ENCODE results near the gene IGF2.
"Not testable (repeated sequence)": the region's sequence is repeated elsewhere in the genome, so short reads cannot be mapped to it uniquely, and the experiment has no call there.

IGF2 gene

GRCh38 chr11:2136209-2136951 is 2.8 kb downstream of the IGF2 start:
- no peak for DNase-seq (ENCODE audit: low read depth)

DNA sequence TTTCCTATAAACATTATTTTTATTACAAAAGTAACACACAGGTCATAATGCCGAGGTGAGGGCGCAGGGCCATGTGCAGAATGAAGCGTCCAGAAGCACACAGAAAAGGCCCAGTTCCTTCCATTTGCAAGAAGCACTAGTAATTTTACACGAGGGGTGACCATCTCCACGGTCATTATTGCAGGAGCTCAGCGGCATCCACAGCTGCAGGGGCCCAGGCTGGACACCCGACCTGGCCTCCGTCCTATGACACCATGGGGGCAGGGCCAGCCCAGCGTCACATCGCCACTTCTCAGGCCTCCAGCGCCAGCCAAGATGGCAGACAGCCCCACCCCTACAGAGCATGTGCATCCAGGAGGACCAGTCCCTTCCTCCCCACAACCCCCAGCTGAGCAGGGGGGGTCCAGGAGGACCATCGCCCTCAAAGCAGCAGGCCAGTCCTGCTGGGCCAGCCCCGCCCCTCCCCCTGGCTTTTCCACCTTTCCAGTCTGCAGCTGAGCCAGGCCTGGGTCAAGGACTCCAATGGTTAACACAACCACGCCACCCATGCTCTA is 3.5 kb downstream of the IGF2 start:
- DNase-seq (ENCODE audit: low read depth): no peak

DNA sequence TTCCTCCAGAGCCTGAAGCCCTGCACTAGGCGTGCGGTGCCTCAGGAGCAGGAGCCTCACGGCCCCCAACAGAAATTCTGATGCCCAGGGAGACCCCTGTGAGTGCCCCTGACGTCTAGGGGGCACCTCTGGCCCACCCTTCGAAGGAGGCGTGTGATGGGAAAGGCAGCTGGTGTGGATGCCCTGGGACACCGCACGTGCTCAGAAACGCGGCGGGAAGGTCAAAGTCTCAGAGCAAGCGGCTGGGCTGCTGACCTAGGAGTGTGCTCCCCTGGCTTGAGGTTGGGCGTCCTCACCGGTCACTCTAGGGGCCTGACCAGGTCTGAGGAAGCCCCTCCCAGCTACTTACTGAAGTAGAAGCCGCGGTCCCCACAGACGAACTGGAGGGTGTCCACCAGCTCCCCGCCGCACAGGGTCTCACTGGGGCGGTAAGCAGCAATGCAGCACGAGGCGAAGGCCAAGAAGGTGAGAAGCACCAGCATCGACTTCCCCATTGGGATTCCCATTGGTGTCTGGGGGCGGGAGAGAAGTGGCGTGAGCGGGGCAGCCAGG is 4.1 kb downstream of the IGF2 start:
- no peak for DNase-seq (ENCODE audit: low read depth)

- DNase-seq (ENCODE audit: low read depth): no peak
These were observed 4.9 kb downstream of the IGF2 start for GRCh38 chr11:2134022-2135010.

DNA sequence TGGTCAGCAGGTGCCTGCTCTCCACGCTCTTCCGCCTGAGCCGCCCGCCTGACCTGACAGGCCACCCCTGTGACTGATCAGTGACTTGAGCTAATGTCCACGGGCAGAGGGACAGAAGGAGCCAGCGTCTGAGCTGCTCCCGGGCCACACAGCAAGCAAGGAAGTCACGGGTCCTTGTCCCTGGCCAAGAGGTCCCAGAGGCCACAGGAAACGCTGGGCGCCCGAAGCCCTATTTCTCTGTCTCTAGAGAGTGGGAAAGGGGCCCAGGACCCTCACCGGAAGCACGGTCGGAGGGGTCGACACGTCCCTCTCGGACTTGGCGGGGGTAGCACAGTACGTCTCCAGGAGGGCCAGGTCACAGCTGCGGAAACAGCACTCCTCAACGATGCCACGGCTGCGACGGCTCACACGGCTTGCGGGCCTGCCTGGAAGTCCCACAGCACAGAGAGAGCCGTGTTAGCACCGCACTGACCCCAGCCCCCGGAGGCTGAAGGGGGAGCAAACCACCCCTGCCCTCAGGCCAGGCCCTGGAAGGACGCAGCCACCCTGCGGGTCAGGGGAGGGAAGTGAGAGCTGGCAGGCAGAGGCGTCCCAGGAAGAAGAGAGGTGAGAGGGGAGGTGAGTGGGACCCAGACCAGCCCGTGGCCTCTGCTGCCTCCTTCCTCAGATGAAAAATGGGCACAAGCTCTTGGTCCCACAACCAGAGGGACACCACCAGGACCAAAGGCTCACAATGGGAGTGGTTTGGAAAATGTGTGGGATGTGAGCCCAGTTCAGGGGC is 5.8 kb downstream of the IGF2 start:
- DNase-seq (ENCODE audit: low read depth): no peak

DNA sequence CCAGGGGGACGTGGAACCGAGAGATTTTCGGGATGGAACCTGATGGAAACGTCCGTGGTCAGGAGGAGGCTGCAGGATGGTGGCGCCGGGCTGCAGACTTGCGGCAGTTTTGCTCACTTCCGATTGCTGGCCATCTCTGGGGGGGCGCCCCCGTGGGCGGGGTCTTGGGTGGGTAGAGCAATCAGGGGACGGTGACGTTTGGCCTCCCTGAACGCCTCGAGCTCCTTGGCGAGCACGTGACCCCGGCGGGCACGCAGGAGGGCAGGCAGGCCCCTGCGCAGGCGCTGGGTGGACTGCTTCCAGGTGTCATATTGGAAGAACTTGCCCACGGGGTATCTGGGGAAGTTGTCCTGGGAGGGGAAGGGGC is 6.3 kb downstream of the IGF2 start:
- no peak for DNase-seq (ENCODE audit: low read depth)

DNA sequence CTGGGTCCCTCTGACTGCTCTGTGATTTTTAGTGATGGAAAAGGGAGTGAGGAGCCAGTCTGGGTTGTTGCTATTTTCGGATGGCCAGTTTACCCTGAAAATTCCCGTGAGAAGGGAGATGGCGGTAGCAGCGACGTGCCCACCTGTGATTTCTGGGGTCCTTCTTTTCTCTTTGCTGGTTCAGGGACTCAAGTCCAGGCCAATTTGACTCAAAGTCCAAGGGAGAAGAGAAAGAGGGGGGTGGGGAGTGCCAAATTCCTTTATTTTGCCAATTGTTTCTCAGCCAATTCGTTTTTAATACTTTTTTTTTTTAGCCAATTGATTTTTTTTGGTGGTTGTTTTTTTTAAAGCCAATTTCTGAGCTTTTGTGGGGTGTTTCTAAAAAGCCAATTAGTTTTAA is 6.9 kb downstream of the IGF2 start:
- DNase-seq (ENCODE audit: low read depth): no peak

DNA sequence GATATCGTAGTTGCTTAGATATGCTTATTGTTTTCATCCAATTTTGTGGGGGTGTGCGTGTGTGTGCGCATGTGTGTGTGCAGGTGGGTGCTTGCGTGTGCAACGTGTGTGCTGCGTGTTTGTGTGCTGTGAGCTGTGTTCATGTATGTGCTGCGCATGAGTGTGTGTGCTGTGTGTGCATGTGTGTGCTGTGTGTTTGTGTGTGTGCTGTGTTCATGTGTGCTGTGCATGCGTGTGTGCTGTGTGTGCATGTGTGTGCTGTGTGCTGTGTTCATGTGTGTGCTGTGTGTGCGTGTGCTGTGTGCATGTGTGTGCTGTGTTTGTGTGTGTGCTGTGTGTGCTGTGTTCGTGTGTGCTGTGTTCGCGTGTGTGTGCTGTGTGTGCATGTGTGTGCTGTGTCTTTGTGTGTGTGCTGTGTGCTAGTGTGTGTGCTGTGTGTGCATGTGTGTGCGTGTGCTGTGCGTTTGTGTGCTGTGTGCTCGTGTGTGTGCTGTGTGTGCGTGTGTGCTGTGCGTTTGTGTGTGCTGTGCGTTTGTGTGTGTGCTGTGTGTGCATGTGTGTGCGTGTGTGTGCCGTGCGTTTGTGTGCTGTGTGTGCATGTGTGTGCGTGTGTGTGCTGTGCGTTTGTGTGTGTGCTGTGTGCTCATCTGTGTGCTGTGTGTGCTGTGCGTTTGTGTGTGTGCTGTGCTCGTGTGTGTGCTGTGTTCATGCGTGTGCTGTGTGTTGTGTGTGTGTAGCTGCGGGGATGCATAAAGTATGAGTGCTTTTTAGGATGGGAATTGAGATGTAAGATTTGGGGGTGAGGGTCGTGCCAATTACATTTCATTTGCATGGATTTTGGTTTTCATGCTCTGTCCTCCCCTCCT is 7.6 kb downstream of the IGF2 start:
- DNase-seq (ENCODE audit: low read depth): no peak

DNA sequence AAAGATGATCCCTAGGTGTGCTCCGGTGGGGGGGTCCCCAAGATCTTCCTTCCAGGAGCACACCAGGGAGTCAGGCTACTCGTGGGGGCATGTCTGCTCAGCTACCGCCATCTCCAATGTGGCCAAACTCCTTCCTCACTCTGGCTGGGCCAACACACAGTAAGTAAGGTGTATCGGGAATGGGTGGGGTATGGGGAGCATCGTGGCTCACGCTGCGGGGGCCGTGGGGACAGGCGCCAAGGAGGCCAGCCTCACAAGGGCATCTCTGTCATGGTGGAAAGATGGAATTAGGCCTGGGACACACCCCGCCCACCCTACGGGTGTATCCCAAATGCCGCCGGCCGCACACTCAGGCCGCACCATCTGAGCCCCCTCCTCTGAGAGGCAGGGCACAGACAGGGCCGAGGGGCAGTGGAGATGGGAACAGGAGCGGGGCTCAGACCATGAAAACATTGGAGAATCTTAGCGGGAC is 8.3 kb downstream of the IGF2 start:
- DNase-seq (ENCODE audit: low read depth): no peak

DNA sequence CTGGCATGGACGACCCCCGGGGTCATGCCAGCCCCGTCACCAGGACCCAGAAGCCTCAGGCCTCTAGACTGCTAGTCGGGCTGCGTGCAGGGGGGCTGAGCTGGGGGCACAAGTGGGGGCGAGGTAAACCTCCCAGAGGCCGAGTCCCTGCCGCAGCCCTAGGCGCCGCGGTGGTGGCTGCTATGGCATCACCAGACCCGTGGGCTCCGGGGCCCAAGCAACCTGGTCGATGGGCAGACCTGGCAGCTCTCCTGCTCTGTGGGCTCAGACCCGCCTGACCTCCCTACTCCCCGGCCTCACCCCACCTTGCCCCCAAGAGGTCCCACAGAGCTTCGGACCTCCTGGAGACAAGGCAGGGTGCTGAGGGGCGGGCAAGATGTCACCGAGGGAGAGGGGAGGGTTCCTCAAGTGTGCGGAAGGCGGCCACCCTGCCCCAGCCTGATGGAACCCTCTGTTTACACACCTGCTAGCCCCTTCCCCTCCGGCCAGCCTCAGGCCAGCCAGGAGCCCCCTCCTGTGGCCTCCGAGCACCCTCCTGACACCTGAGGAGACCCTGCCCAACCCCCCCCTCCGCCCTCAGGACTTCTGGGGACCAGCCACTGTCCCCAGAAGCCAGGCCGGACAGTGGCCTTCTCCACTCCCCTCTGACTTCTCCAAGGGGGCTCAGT is 9.4 kb downstream of the IGF2 start:
- DNase-seq (ENCODE audit: low read depth): no peak

- no peak for DNase-seq (ENCODE audit: low read depth)
These were observed 9.9 kb downstream of the IGF2 start for GRCh38 chr11:2129308-2129698.

DNA sequence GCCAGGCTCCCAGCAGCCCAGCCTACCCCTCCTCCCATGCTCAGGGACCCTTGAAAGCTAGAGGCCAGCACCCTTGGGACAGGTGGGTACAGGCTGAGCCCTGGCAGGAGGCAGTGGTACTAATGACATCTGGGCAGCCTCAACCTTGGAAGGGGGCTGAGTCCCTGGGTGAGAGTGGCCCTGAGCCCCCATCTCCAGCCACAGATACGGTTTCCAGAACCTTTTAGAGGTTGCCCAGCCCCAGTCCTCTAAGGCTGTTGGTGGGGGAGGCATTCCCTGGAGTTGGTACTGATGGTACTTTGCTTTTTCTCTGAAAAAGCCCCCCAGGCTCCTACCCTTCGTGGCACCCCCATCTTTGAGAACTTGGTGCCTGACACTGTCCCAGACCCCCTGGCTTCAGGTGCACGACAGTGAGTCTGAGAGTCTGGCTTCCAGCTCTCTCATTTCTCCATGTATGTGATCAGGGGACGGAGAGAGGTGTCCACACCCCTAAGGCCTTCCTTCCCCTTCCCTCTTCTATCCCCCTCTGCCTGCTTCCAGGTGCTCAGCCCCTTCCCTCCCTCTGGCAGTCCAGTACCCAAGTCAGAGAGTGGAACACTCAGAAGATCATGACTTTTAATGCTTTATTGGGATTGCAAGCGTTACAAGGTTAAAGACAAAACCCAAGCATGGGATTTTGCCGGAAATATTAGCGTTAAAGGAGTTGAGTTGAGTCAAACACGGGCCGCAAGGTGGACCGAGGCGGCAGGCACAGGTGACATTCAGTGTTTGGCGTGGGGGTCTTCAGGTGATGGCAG is 10.5 kb downstream of the IGF2 start:
- DNase-seq (ENCODE audit: low read depth): no peak

DNA sequence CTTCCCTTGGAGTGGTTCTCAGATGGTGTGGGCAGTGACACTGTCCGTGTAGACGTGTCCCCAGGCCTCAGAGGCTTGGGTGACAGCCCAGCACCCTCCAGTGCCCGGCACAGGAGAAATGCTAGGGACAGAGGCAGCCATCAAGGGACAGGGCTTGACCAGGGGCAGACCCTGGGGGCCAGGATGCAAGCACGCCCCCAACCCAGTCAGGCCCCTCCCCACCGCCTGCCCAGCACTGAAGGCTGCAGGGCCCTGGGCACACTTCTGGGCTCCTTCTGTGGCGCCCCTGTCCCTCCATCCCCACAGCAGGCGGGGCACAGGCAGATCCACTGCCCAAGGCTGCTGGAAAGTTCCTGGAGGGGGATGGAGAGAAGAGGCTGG is 11.1 kb downstream of the IGF2 start:
- no peak for DNase-seq (ENCODE audit: low read depth)

DNA sequence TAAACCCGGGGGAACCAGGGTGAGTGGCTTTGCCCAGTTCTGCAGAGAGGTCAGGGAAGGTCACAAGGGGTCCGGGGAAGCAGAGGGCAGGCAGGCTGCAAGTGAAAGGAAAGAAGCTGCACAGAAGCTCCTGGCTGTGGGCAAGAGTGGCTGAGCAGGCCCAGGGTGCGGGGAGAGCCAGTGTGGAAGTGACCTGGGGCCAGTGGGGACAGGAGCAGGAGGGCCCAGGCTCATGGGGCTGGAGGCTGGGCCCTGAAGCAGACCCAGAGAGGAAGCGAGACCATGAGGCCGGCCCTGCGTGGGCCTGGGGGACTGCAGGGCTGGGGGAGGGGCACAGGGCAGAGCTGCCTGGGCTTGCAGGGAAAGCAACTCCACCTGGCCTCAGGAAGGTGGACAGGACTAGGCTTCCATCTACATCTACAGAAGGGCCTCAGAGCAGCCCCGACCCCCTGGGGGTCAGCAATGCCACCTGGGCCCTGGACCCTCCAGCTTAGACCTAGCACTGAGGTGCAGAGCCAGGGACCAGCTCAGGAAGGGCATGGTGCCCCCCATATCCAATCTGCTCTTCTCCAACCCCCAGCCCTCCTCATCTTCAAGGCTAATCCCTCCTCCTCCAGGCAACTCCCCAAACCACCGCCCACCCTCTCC is 11.6 kb downstream of the IGF2 start:
- no peak for DNase-seq (ENCODE audit: low read depth)

DNA sequence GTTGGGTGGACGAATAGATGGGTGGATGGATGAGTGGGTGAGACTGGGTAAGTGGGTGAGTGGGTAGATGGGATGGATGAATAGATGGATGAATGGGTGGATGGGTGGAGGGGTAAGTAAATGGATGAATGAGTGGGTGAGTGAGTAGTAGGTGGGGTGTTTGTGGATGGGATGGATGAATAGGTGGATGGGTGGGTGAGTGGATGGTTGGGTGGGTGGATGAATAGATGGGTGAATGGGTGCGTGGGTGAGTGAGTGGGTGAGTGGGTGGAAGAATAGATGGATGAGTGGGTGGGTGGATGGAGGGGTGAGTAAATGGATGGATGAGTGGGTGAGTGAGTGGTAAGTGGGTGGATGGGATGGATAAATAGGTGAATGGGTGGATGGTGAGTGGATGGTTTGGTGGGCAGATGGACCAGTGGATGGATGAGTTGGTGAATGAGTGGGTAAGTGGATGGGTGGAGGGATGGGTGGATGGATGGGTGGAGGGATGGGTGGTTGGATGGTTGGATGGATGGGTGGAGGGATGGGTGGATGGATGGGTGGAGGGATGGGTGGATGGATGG is 12.6 kb downstream of the IGF2 start:
- no peak for DNase-seq (ENCODE audit: low read depth)

DNA sequence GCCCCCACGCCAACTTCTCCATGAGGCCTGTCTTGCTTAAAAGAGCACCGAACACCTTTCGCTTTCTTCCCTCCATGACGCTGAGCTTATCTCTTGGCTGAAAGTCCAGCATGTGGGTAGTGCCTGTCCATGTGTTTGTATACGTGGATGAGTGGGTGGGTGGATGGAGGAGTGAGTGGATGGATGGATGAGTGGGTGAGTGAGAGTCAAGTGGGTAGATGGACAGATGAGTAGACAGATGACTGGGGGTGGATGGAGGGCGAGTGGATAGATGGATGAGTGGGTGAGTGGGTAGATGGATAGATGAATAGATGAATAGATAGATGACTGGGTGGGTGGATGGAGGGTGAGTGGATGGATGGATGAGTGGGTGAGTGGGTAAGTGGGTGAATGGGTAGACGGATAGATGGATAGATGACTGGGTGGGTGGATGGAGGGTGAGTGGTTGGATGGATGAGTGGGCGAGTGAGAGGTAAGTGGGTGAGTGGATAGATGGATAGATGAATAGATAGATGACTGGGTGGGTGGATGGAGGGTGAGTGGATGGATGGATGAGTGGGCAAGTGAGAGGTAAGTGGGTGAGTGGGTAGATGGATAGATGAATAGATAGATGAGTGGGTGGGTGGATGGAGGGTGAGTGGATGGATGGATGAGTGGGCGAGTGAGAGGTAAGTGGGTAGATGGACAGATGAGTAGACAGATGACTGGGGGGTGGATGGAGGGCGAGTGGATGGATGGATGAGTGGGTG is 14.3 kb downstream of the IGF2 start:
- DNase-seq (ENCODE audit: low read depth): not testable (repeated sequence)

DNA sequence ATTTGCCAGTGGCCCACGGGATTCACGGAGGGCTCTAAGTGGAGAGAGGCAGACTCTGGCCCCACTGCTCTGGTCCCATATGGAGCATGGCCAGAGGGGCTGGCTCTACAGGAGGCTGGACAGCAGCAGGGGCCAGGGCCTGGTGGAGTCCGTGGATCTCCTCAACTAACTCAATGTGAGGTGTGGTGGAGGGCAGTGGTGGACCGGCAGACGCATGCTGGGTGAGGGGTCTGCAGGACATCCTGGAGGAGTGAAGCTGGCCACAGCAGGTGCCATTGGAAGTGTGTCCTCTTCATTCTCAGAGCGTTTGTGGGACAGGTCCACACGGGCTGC is 15.6 kb downstream of the IGF2 start:
- no peak for DNase-seq (ENCODE audit: low read depth)

Measured in activated T-cell treated with anti-CD3 and anti-CD28 coated beads for 1 hour (primary cell).